ENCODE results near the gene TSC22D2.
A peak's percentile ranks its signal among the peaks of the same experiment; 100 is the strongest.

TSC22D2 gene

GRCh38 chr3:150434234-150434633 lies 26.1 kb downstream of the TSC22D2 start:
- Mint-ChIP-seq H3K9me3 (no peaks in the 10 kb centered on the region), H3K4me1 (peaks cover 19% of the 10 kb centered on the region), H3K4me3 (no peak overlapping the region), H3K36me3 (peaks cover 4% of the 10 kb centered on the region), H3K27ac (no peak overlapping the region), H3K27me3 (no peaks in the 10 kb centered on the region)
- DNase-seq (ENCODE audit: low spot score in 2 of 2), result no peak
- ATAC-seq (ENCODE audit: low read depth), result no peak

- Mint-ChIP-seq H3K27me3 (no peaks in the 10 kb centered on the region), H3K4me3 (no peak overlapping the region), H3K9me3 (no peaks in the 10 kb centered on the region), H3K27ac (no peak overlapping the region), H3K36me3 (peaks cover 2% of the 10 kb centered on the region), H3K4me1 (peaks cover 12% of the 10 kb centered on the region)
- DNase-seq (ENCODE audit: low spot score in 2 of 2) (no peak), ATAC-seq (ENCODE audit: low read depth) (no peak)
These were observed 28.1 kb downstream of the TSC22D2 start for GRCh38 chr3:150436161-150436560.

GRCh38 chr3:150439657-150440056 lies 31.6 kb downstream of the TSC22D2 start:
- no peaks in the 10 kb centered on the region for H3K9me3 Mint-ChIP-seq
- no peak overlapping the region for H3K4me3 Mint-ChIP-seq
- H3K36me3 Mint-ChIP-seq, result peaks cover 14% of the 10 kb centered on the region
- H3K27ac Mint-ChIP-seq, result no peak overlapping the region
- H3K4me1 Mint-ChIP-seq, result peaks cover 15% of the 10 kb centered on the region
- H3K27me3 Mint-ChIP-seq, result no peaks in the 10 kb centered on the region
- no peak for DNase-seq (ENCODE audit: low spot score in 2 of 2)
- ATAC-seq (ENCODE audit: low read depth), result no peak

GRCh38 chr3:150443331-150443741 lies 35.2 kb downstream of the TSC22D2 start:
- Mint-ChIP-seq H3K4me3 (no peak overlapping the region), H3K4me1 (peaks cover 25% of the 10 kb centered on the region), H3K9me3 (no peaks in the 10 kb centered on the region), H3K27ac (no peak overlapping the region), H3K27me3 (no peaks in the 10 kb centered on the region), H3K36me3 (peaks cover 16% of the 10 kb centered on the region)
- DNase-seq (ENCODE audit: low spot score in 2 of 2), result no peak
- no peak for ATAC-seq (ENCODE audit: low read depth)

GRCh38 chr3:150444371-150444770 lies 36.3 kb downstream of the TSC22D2 start:
- Mint-ChIP-seq H3K36me3 (peaks cover 16% of the 10 kb centered on the region), H3K9me3 (no peaks in the 10 kb centered on the region), H3K4me3 (no peak overlapping the region), H3K27me3 (no peaks in the 10 kb centered on the region), H3K27ac (peak overlapping the region; percentile 73), H3K4me1 (peaks cover 28% of the 10 kb centered on the region)
- DNase-seq (ENCODE audit: low spot score in 2 of 2) (no peak), ATAC-seq (ENCODE audit: low read depth) (no peak)

- H3K4me3 Mint-ChIP-seq, result no peak overlapping the region
- peaks cover 11% of the 10 kb centered on the region for H3K36me3 Mint-ChIP-seq
- DNase-seq (ENCODE audit: low spot score in 2 of 2), result no peak
- H3K4me1 Mint-ChIP-seq, result peaks cover 26% of the 10 kb centered on the region
- H3K27ac Mint-ChIP-seq, result no peak overlapping the region
- H3K27me3 Mint-ChIP-seq, result no peaks in the 10 kb centered on the region
- no peak for ATAC-seq (ENCODE audit: low read depth)
- H3K9me3 Mint-ChIP-seq, result no peaks in the 10 kb centered on the region
These were observed 38.4 kb downstream of the TSC22D2 start for GRCh38 chr3:150446470-150446977.

GRCh38 chr3:150447084-150447483 lies 39.0 kb downstream of the TSC22D2 start:
- DNase-seq (ENCODE audit: low spot score in 2 of 2) (no peak), ATAC-seq (ENCODE audit: low read depth) (no peak)
- Mint-ChIP-seq H3K4me3 (no peak overlapping the region), H3K9me3 (no peaks in the 10 kb centered on the region), H3K36me3 (peaks cover 5% of the 10 kb centered on the region), H3K27me3 (no peaks in the 10 kb centered on the region), H3K4me1 (peaks cover 20% of the 10 kb centered on the region), H3K27ac (peak overlapping the region; percentile 8)

- Mint-ChIP-seq H3K36me3 (peaks cover 4% of the 10 kb centered on the region), H3K9me3 (no peaks in the 10 kb centered on the region), H3K27me3 (no peaks in the 10 kb centered on the region), H3K4me1 (peaks cover 16% of the 10 kb centered on the region), H3K27ac (peak overlapping the region; percentile 8), H3K4me3 (no peak overlapping the region)
- ATAC-seq (ENCODE audit: low read depth) (no peak), DNase-seq (ENCODE audit: low spot score in 2 of 2) (no peak)
These were observed 39.8 kb downstream of the TSC22D2 start for GRCh38 chr3:150447631-150448465.

- peak overlapping the region; percentile 10 for H3K27ac Mint-ChIP-seq
- ATAC-seq (ENCODE audit: low read depth) (no peak), DNase-seq (ENCODE audit: low spot score in 2 of 2) (no peak)
- H3K4me3 Mint-ChIP-seq, result no peak overlapping the region
- H3K36me3 Mint-ChIP-seq, result peaks cover 3% of the 10 kb centered on the region
- H3K4me1 Mint-ChIP-seq, result peaks cover 19% of the 10 kb centered on the region
- H3K27me3 Mint-ChIP-seq, result no peaks in the 10 kb centered on the region
- H3K9me3 Mint-ChIP-seq, result no peaks in the 10 kb centered on the region
These were observed 41.1 kb downstream of the TSC22D2 start for GRCh38 chr3:150449169-150449721.

GRCh38 chr3:150450916-150451315 lies 42.8 kb downstream of the TSC22D2 start:
- peaks cover 19% of the 10 kb centered on the region for H3K4me1 Mint-ChIP-seq
- peaks cover 2% of the 10 kb centered on the region for H3K36me3 Mint-ChIP-seq
- ATAC-seq (ENCODE audit: low read depth) (no peak), DNase-seq (ENCODE audit: low spot score in 2 of 2) (no peak)
- H3K27me3 Mint-ChIP-seq, result no peaks in the 10 kb centered on the region
- no peak overlapping the region for H3K4me3 Mint-ChIP-seq
- no peaks in the 10 kb centered on the region for H3K9me3 Mint-ChIP-seq
- H3K27ac Mint-ChIP-seq, result no peak overlapping the region

GRCh38 chr3:150451329-150452048 lies 43.4 kb downstream of the TSC22D2 start:
- Mint-ChIP-seq H3K27ac (no peak overlapping the region), H3K9me3 (no peaks in the 10 kb centered on the region), H3K4me1 (peaks cover 19% of the 10 kb centered on the region), H3K27me3 (no peaks in the 10 kb centered on the region), H3K4me3 (no peak overlapping the region), H3K36me3 (peaks cover 2% of the 10 kb centered on the region)
- no peak for ATAC-seq (ENCODE audit: low read depth)
- DNase-seq (ENCODE audit: low spot score in 2 of 2), result no peak

GRCh38 chr3:150453353-150453752 lies 45.3 kb downstream of the TSC22D2 start:
- peaks cover 3% of the 10 kb centered on the region for H3K36me3 Mint-ChIP-seq
- no peak overlapping the region for H3K27ac Mint-ChIP-seq
- DNase-seq (ENCODE audit: low spot score in 2 of 2) (no peak), ATAC-seq (ENCODE audit: low read depth) (no peak)
- no peaks in the 10 kb centered on the region for H3K27me3 Mint-ChIP-seq
- peaks cover 9% of the 10 kb centered on the region for H3K4me1 Mint-ChIP-seq
- no peaks in the 10 kb centered on the region for H3K9me3 Mint-ChIP-seq
- H3K4me3 Mint-ChIP-seq, result no peak overlapping the region

- Mint-ChIP-seq H3K36me3 (peaks cover 8% of the 10 kb centered on the region), H3K4me1 (peaks cover 8% of the 10 kb centered on the region), H3K27ac (no peak overlapping the region), H3K9me3 (no peaks in the 10 kb centered on the region), H3K4me3 (no peak overlapping the region), H3K27me3 (no peaks in the 10 kb centered on the region)
- ATAC-seq (ENCODE audit: low read depth) (no peak), DNase-seq (ENCODE audit: low spot score in 2 of 2) (no peak)
These were observed 46.0 kb downstream of the TSC22D2 start for GRCh38 chr3:150454085-150454484.

GRCh38 chr3:150454622-150455021 lies 46.5 kb downstream of the TSC22D2 start:
- no peaks in the 10 kb centered on the region for H3K27me3 Mint-ChIP-seq
- DNase-seq (ENCODE audit: low spot score in 2 of 2), result no peak
- peaks cover 12% of the 10 kb centered on the region for H3K36me3 Mint-ChIP-seq
- peaks cover 5% of the 10 kb centered on the region for H3K4me1 Mint-ChIP-seq
- no peak overlapping the region for H3K27ac Mint-ChIP-seq
- H3K9me3 Mint-ChIP-seq, result no peaks in the 10 kb centered on the region
- H3K4me3 Mint-ChIP-seq, result no peak overlapping the region
- ATAC-seq (ENCODE audit: low read depth), result no peak
